H1 (cell line): ENCODE results near the gene TIMP3. TPM values are rescaled to one million over a fixed set of nuclear protein-coding genes. Genes with fewer than 3 reads are reported as not detected.

Source experiments
- CTCF ChIA-PET: fragments of 300-600 bp; sonication (Branson Sonifier 250); formaldehyde crosslinking; loops from one replicate; lab custom pipeline; 2021; ENCODE audit not compliant: partially characterized antibody; lab: Charles Lee
- POLR2A ChIA-PET: fragments of 300-600 bp; sonication (Branson Sonifier 250); formaldehyde crosslinking; loops from one replicate; lab custom pipeline; 2021; ENCODE audit warnings: inconsistent platforms; ENCODE audit not compliant: partially characterized antibody; lab: Charles Lee
- DNase-seq, 2 experiments: peaks; one replicate each; pipeline versions ENCODE4 v3.0.0 to v3.0.0-alpha.2; 2010 to 2022; ENCODE audit warnings: low spot score in 2 of 2, low read depth in 1 of 2, mixed read lengths in 1 of 2
- FAIRE-seq: peaks from 2 replicates; lab custom pipeline; 2011; peaks lifted over from hg19 to GRCh38; lab: Jason Lieb, UNC
- H2AFZ ChIP-seq: 2 replicates; pipeline ENCODE4 v1.8.1; 2012; ENCODE audit warnings: low read length, inconsistent platforms
- H2AK5ac ChIP-seq: 2 replicates; pipeline ENCODE4 v1.6.1; 2013; ENCODE audit warnings: low read depth, low read length
- H2BK120ac ChIP-seq: replicated peaks from 2 replicates; pipeline ENCODE3; 2013; ENCODE audit warnings: low read depth, low read length, inconsistent platforms
- H2BK12ac ChIP-seq: 2 replicates; pipeline ENCODE4 v1.6.1; 2013; ENCODE audit warnings: low read depth, low read length
- H2BK15ac ChIP-seq: 2 replicates; pipeline ENCODE4 v1.6.1; 2013; ENCODE audit warnings: low read length
- H2BK20ac ChIP-seq: 2 replicates; pipeline ENCODE4 v1.6.1; 2013; ENCODE audit warnings: low read length
- H2BK5ac ChIP-seq: 2 replicates; pipeline ENCODE4 v1.6.1; 2013; ENCODE audit warnings: low read depth, low read length
- H3K14ac ChIP-seq: 2 replicates; pipeline ENCODE4 v1.6.1; 2013; ENCODE audit warnings: inconsistent platforms; ENCODE audit not compliant: insufficient read length
- H3K18ac ChIP-seq: 2 replicates; pipeline ENCODE4 v1.6.1; 2013; ENCODE audit warnings: low read length; ENCODE audit errors: extremely low read depth
- H3K23ac ChIP-seq: 2 replicates; pipeline ENCODE4 v1.6.1; 2013; ENCODE audit warnings: inconsistent platforms; ENCODE audit not compliant: insufficient read length
- H3K23me2 ChIP-seq: 2 replicates; pipeline ENCODE4 v1.6.1; 2013; ENCODE audit warnings: low read depth, low read length
- H3K27ac ChIP-seq: 2 replicates; pipeline ENCODE4 v1.6.1; 2011; ENCODE audit warnings: low read depth, low read length, inconsistent platforms
- H3K27me3 ChIP-seq, 4 experiments: replicated peaks in 1 of 4; 1 replicate in 1 of 4; 2 replicates in 3 of 4; pipeline versions ENCODE4 v1.6.1 to v1.8.1; 2011 to 2013; ENCODE audit warnings: low read length in 3 of 4, mild to moderate bottlenecking in 3 of 4, inconsistent platforms in 2 of 4, mixed read lengths in 2 of 4, moderate library complexity in 1 of 4; ENCODE audit not compliant: control insufficient read depth in 3 of 4, insufficient read depth in 3 of 4; ENCODE audit errors: extremely low read depth in 1 of 4
- H3K36me3 ChIP-seq, 4 experiments: 2 replicates each; pipeline versions ENCODE4 v1.6.1 to v1.8.1; 2011 to 2013; ENCODE audit warnings: mild to moderate bottlenecking in 4 of 4, low read length in 3 of 4, moderate library complexity in 2 of 4, control low read depth in 1 of 4, inconsistent platforms in 1 of 4; ENCODE audit not compliant: insufficient read depth in 4 of 4, control insufficient read depth in 2 of 4
- H3K4ac ChIP-seq: replicated peaks from 2 replicates; pipeline ENCODE3; 2013; ENCODE audit warnings: low read length, low read depth, mixed read lengths, inconsistent platforms; ENCODE audit not compliant: insufficient read length
- H3K4me1 ChIP-seq, 4 experiments: replicated peaks in 1 of 4; 1 replicate in 1 of 4; 2 replicates in 3 of 4; pipeline versions ENCODE4 v1.6.1 to v1.8.1; 2011 to 2013; ENCODE audit warnings: low read length in 3 of 4, inconsistent platforms in 2 of 4, mixed read lengths in 1 of 4; ENCODE audit not compliant: insufficient read depth in 4 of 4, control insufficient read depth in 3 of 4
- H3K4me2 ChIP-seq, 2 experiments: 2 replicates each; pipeline versions ENCODE4 v1.6.1 to v1.8.1; 2011 to 2013; ENCODE audit warnings: low read depth in 2 of 2, low read length in 2 of 2, control low read depth in 1 of 2, inconsistent platforms in 1 of 2, mild to moderate bottlenecking in 1 of 2; ENCODE audit not compliant: insufficient read depth in 1 of 2
- H3K4me3 ChIP-seq, 4 experiments: fragments of 200-600, 300-600 bp in 1 of 4; sonication (generic), shearing (Covaris generic), sonication (Bioruptor Twin) in 1 of 4; 2 replicates each; pipeline versions ENCODE4 v1.5.1 to v1.8.1; 2011 to 2016; ENCODE audit warnings: low read length in 4 of 4, low read depth in 3 of 4, control low read depth in 2 of 4, inconsistent platforms in 2 of 4, mild to moderate bottlenecking in 2 of 4, mixed read lengths in 1 of 4, moderate library complexity in 1 of 4; ENCODE audit not compliant: insufficient read depth in 2 of 4; ENCODE audit errors: extremely low read depth in 1 of 4
- H3K56ac ChIP-seq: replicated peaks from 2 replicates; pipeline ENCODE3; 2013; ENCODE audit warnings: low read depth, mild to moderate bottlenecking, mixed read lengths, low read length, inconsistent platforms; ENCODE audit not compliant: insufficient read length
- H3K79me1 ChIP-seq: 2 replicates; pipeline ENCODE4 v1.6.1; 2013; ENCODE audit warnings: low read depth, low read length, control low read depth
- H3K79me2 ChIP-seq, 2 experiments: 2 replicates each; pipeline versions ENCODE4 v1.6.1 to v1.8.1; 2012 to 2013; ENCODE audit warnings: low read length in 2 of 2, mild to moderate bottlenecking in 2 of 2, inconsistent platforms in 1 of 2; ENCODE audit not compliant: insufficient read depth in 2 of 2, control insufficient read depth in 1 of 2
- H3K9ac ChIP-seq, 4 experiments: replicated peaks in 1 of 4; 1 replicate in 1 of 4; 2 replicates in 3 of 4; pipeline versions ENCODE4 v1.6.1 to v1.8.1; 2011 to 2013; ENCODE audit warnings: low read depth in 3 of 4, low read length in 3 of 4, control low read depth in 2 of 4, mild to moderate bottlenecking in 2 of 4, moderate library complexity in 2 of 4, inconsistent platforms in 1 of 4; ENCODE audit errors: extremely low read depth in 1 of 4
- H3K9me3 ChIP-seq, 2 experiments: 2 replicates each; pipeline versions ENCODE4 v1.6.1 to v1.8.1; 2012 to 2013; ENCODE audit warnings: mild to moderate bottlenecking in 2 of 2, moderate library complexity in 2 of 2, control low read depth in 1 of 2, inconsistent platforms in 1 of 2, low read depth in 1 of 2, low read length in 1 of 2, mixed read lengths in 1 of 2; ENCODE audit not compliant: insufficient read depth in 2 of 2
- H4K20me1 ChIP-seq, 2 experiments: replicated peaks in 1 of 2; 2 replicates each; pipeline versions ENCODE3 to v1.8.1; 2011 to 2013; ENCODE audit warnings: inconsistent platforms in 2 of 2, low read length in 2 of 2, mild to moderate bottlenecking in 1 of 2; ENCODE audit not compliant: insufficient read depth in 2 of 2, control insufficient read depth in 1 of 2
- H4K5ac ChIP-seq: 2 replicates; pipeline ENCODE4 v1.6.1; 2013; ENCODE audit warnings: low read length, low read depth, mixed read lengths, inconsistent platforms; ENCODE audit not compliant: insufficient read length
- H4K8ac ChIP-seq: 2 replicates; pipeline ENCODE4 v1.8.0; 2013; ENCODE audit warnings: mild to moderate bottlenecking, moderate library complexity, low read length, inconsistent platforms; ENCODE audit not compliant: insufficient read depth; ENCODE audit errors: extremely low read depth
- H4K91ac ChIP-seq: replicated peaks from 2 replicates; pipeline ENCODE3; 2013; ENCODE audit warnings: low read length, mixed read lengths, inconsistent platforms; ENCODE audit not compliant: insufficient read length
- CBX8 ChIP-seq: fragments of 300-800, 300-1000 bp; sonication (generic); IDR thresholded peaks from 2 replicates; pipeline ENCODE4 v1.7.1; 2016; ENCODE audit warnings: low read depth, low read length, borderline replicate concordance
- NANOG ChIP-seq: IDR thresholded peaks from 2 replicates; pipeline ENCODE4 v1.6.1; 2011; ENCODE audit warnings: low read length, low read depth, mild to moderate bottlenecking, inconsistent platforms; ENCODE audit not compliant: insufficient read depth, poor library complexity, severe bottlenecking
- NRF1 ChIP-seq: IDR thresholded peaks from 2 replicates; pipeline ENCODE4 v1.6.1; 2011; ENCODE audit warnings: mild to moderate bottlenecking, low read depth, low read length, improper control_type of control experiment
- SP1 ChIP-seq: IDR thresholded peaks from 2 replicates; pipeline ENCODE4 v1.6.1; 2011; ENCODE audit warnings: low read depth, low read length
- TBP ChIP-seq: IDR thresholded peaks from 2 replicates; pipeline ENCODE4 v1.6.1; 2011; ENCODE audit warnings: low read depth, low read length, improper control_type of control experiment
- WGBS, 2 experiments: shearing (Covaris generic) in 1 of 2; methylation state at CpG; one replicate each; pipeline versions ENCODE4 v1.1.6 to v1.1.7; 2013 to 2015; ENCODE audit warnings: low lambda C conversion rate in 2 of 2, mixed read lengths in 2 of 2, inconsistent platforms in 1 of 2, low coverage in 1 of 2, missing lambda C conversion rate in 1 of 2; ENCODE audit not compliant: insufficient replicate concordance in 2 of 2, insufficient coverage in 1 of 2, insufficient read length in 1 of 2; ENCODE audit errors: extremely low coverage in 1 of 2, missing lambda C conversion rate in 1 of 2; 5-methylcytosine and 5-hydroxymethylcytosine counted together
- polyA plus RNA-seq, 7 experiments: library from polyadenylated mRNA; depleted of rRNA in 3 of 7; stranded (reverse) in 5 of 7; unstranded in 2 of 7; fragments of >200 nt in 5 of 7; fragments of 200-250 nt in 2 of 7; gene quantifications; 1 replicate in 5 of 7; 2 replicates in 1 of 7; 4 replicates in 1 of 7; pipeline versions ENCODE4 v1.2.1 to v1.2.3, GENCODE V29; 2011 to 2013; ENCODE audit warnings: missing spikeins in 2 of 7, mixed read lengths in 2 of 7
- total RNA-seq: library from RNA; stranded (reverse); fragmentation: NEBNext Ultra II Directional; extraction: Animal tissue kit (Norgen Biotek cat#: 25700); gene quantifications from 2 replicates; pipeline ENCODE4 v1.2.1, GENCODE V29; 2021

TIMP3 gene
- total and polyA plus RNA-seq, 2 of the 8 experiments (the other 6 are each of a cell fraction or from before 2014, with no cell fraction given): 1.3 to 4.7 TPM

- Histone ChIP-seq H3K9me3 (no peaks in the 10 kb centered on the region), H3K18ac (no peak overlapping the region), H4K91ac (no peak overlapping the region), H3K56ac (no peak overlapping the region), H3K27ac (no peak overlapping the region), H3K23me2 (no peaks in the 10 kb centered on the region), H3K14ac (no peak overlapping the region), H2AK5ac (no peak overlapping the region), H3K36me3 (no peaks in the 10 kb centered on the region), H2BK120ac (no peak overlapping the region), H3K4me3 (no peak overlapping the region), H3K4ac (no peak overlapping the region), H4K8ac (no peak overlapping the region; the same call in 1 of the 2 replicates), H2BK15ac (no peak overlapping the region), H2BK5ac (no peak overlapping the region), H3K23ac (no peak overlapping the region), H2BK20ac (no peak overlapping the region), H4K5ac (no peak overlapping the region), H3K4me1 (no peaks in the 10 kb centered on the region), H3K9ac (no peak overlapping the region), H3K79me2 (no peaks in the 10 kb centered on the region), H4K20me1 (peaks cover 2% of the 10 kb centered on the region in 2 experiments), H2BK12ac (no peak overlapping the region), H3K27me3 (no peaks in the 10 kb centered on the region), H3K79me1 (no peaks in the 10 kb centered on the region), H2AFZ (no peak overlapping the region), H3K4me2 (no peak overlapping the region)
- DNase-seq (no peak), FAIRE-seq (no peak)
- POLR2A ChIA-PET: no interaction called here
- WGBS, 2 experiments: 88% methylated on average over 19 of the region's 20 CpGs; no CpG with 5 or more reads in 1 of the 2 experiments
- CTCF ChIA-PET: interaction anchor here (0.8 to 1.7 kb wide), 2 partner anchors 56 to 138 kb away, joined by 4 to 5 read pairs; no protein-coding TSS in a partner anchor
- TF ChIP-seq TBP (no peak), NRF1 (no peak), SP1 (no peak), NANOG (no peak), CBX8 (no peak)
Observed at GRCh38 chr22:32880893-32881596, 79.5 kb downstream of the TIMP3 start.
